Mucosa of stomach (tissue), 1 donor: Measurements from ENCODE around the gene LEAP2.

Source experiments
- H3K27me3 ChIP-seq: one replicate; pipeline ENCODE4 v1.7.0; 2013; ENCODE audit warnings: mild to moderate bottlenecking, low read length; ENCODE audit not compliant: control insufficient read depth, insufficient read depth
- H3K36me3 ChIP-seq: one replicate; pipeline ENCODE4 v1.7.0; 2013; ENCODE audit warnings: low read length; ENCODE audit not compliant: control insufficient read depth, insufficient read depth
- H3K4me1 ChIP-seq: one replicate; pipeline ENCODE4 v1.7.0; 2013; ENCODE audit warnings: mild to moderate bottlenecking, low read length; ENCODE audit not compliant: control insufficient read depth, insufficient read depth
- H3K4me3 ChIP-seq: one replicate; pipeline ENCODE4 v1.7.0; 2013; ENCODE audit warnings: low read length
- H3K9ac ChIP-seq: one replicate; pipeline ENCODE4 v1.7.0; 2013; ENCODE audit warnings: mild to moderate bottlenecking, low read length, moderate library complexity
- H3K9me3 ChIP-seq: one replicate; pipeline ENCODE4 v1.7.0; 2013; ENCODE audit warnings: mild to moderate bottlenecking, low read length, moderate library complexity; ENCODE audit not compliant: control insufficient read depth
- donor health status: Pancreatic carcinoma.

Gene LEAP2

GRCh38 chr5:132871459-132872284, 1.8 kb upstream of the LEAP2 start:
- Histone ChIP-seq H3K4me3 (no peak overlapping the region), H3K9me3 (no peaks in the 10 kb centered on the region), H3K36me3 (no peaks in the 10 kb centered on the region), H3K9ac (no peak overlapping the region), H3K4me1 (peaks cover 27% of the 10 kb centered on the region), H3K27me3 (no peaks in the 10 kb centered on the region)

DNA sequence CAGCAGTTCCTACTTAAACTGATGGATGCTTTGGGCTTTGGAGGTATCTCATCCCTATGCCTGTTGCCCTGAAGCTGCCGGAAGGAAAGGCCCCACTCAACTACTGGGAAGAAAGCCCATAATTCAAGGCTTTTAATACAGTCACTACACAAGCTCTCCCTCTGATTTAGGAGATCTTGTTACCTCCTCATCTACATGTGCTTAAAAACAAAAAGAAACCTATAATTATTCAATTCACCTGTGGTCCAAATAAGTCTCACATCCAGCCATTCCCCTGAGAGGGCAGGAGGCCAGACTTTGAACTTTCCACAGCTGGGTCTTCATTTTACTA, 715 bp upstream of the LEAP2 start:
- peaks cover 22% of the 10 kb centered on the region for H3K4me1 ChIP-seq

GRCh38 chr5:132873930-132874271, 433 bp downstream of the LEAP2 start:
- no peak overlapping the region for H3K4me3 ChIP-seq
- no peak overlapping the region for H3K9ac ChIP-seq
- H3K36me3 ChIP-seq: no peaks in the 10 kb centered on the region
- no peaks in the 10 kb centered on the region for H3K9me3 ChIP-seq
- peaks cover 28% of the 10 kb centered on the region for H3K4me1 ChIP-seq
- H3K27me3 ChIP-seq: no peaks in the 10 kb centered on the region

More for the DNA sequence above, 715 bp upstream of the LEAP2 start:
- H3K4me3 ChIP-seq: no peak overlapping the region
- no peak overlapping the region for H3K9ac ChIP-seq
- H3K27me3 ChIP-seq: no peaks in the 10 kb centered on the region
- no peaks in the 10 kb centered on the region for H3K36me3 ChIP-seq
- no peaks in the 10 kb centered on the region for H3K9me3 ChIP-seq

DNA sequence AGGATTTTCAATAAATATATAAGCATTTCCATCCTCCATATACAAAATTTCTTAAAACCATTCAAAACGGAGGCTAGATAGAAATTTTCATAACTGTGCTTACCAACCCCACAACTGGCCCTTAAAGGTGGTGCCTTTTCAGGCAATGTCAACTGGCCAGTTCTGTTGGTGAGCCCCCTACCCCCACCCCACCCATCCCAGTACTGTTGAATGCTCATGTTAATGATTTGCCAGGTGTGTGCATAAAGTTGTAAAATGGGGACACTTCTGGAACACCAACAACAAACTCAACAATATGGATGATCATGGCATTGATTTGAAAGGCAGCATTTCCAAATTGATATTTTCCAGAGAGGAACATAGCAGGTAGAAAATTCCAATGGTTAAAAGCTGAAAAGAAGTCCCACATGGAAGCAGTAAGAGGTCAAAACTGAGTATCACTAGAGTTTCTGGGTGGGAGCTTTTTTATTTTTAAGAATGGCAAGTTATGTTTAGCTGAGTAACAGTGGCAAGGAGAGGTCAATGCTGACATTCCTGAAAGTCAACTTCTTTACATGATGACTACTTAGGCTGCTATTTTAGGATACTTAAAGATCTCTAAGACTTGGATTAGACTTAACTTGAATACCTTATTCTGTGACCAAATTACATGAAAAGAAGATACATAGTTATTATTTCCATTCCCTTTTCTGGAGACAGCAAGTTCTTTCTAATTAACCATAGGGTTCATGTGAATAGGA, 2.7 kb downstream of the LEAP2 start:
- H3K36me3 ChIP-seq: no peaks in the 10 kb centered on the region
- H3K9me3 ChIP-seq: no peaks in the 10 kb centered on the region
- peaks cover 28% of the 10 kb centered on the region for H3K4me1 ChIP-seq
- no peak overlapping the region for H3K4me3 ChIP-seq
- no peaks in the 10 kb centered on the region for H3K27me3 ChIP-seq
- no peak overlapping the region for H3K9ac ChIP-seq

GRCh38 chr5:132877466-132877865, 4.0 kb downstream of the LEAP2 start:
- Histone ChIP-seq H3K27me3 (no peaks in the 10 kb centered on the region), H3K9me3 (no peaks in the 10 kb centered on the region), H3K4me3 (no peak overlapping the region), H3K4me1 (peaks cover 23% of the 10 kb centered on the region), H3K36me3 (no peaks in the 10 kb centered on the region), H3K9ac (no peak overlapping the region)

GRCh38 chr5:132877938-132878337, 4.5 kb downstream of the LEAP2 start:
- Histone ChIP-seq H3K27me3 (no peaks in the 10 kb centered on the region), H3K9ac (no peak overlapping the region), H3K36me3 (no peaks in the 10 kb centered on the region), H3K9me3 (no peaks in the 10 kb centered on the region), H3K4me3 (no peak overlapping the region), H3K4me1 (peaks cover 18% of the 10 kb centered on the region)

- no peaks in the 10 kb centered on the region for H3K36me3 ChIP-seq
- H3K9ac ChIP-seq: no peak overlapping the region
Measured at GRCh38 chr5:132883261-132883834, 9.9 kb downstream of the LEAP2 start.

DNA sequence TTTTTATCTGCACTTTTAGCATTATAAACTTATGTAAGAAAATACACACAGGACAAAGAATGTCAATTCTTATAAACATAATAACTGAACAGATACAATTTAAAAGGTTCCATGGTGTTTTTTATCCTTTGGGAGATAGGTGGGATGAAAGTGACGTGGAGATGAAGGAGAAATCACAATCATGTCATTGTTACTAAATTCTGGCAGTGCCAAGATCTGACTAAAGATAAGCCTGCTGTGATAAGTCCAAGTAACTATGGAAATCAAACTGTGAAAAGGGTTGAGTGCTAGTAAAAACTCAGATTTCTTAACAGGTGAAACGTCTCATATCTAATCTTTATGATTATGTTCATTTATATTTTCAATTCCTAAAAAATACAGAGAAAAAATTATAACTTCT, 11.1 kb downstream of the LEAP2 start:
- Histone ChIP-seq H3K9me3 (no peaks in the 10 kb centered on the region), H3K9ac (no peak overlapping the region), H3K36me3 (no peaks in the 10 kb centered on the region), H3K4me1 (no peaks in the 10 kb centered on the region), H3K27me3 (no peaks in the 10 kb centered on the region), H3K4me3 (no peak overlapping the region)

More at GRCh38 chr5:132883261-132883834, 9.9 kb downstream of the LEAP2 start:
- H3K9me3 ChIP-seq: no peaks in the 10 kb centered on the region
- no peaks in the 10 kb centered on the region for H3K27me3 ChIP-seq
- no peak overlapping the region for H3K4me3 ChIP-seq
- no peaks in the 10 kb centered on the region for H3K4me1 ChIP-seq

DNA sequence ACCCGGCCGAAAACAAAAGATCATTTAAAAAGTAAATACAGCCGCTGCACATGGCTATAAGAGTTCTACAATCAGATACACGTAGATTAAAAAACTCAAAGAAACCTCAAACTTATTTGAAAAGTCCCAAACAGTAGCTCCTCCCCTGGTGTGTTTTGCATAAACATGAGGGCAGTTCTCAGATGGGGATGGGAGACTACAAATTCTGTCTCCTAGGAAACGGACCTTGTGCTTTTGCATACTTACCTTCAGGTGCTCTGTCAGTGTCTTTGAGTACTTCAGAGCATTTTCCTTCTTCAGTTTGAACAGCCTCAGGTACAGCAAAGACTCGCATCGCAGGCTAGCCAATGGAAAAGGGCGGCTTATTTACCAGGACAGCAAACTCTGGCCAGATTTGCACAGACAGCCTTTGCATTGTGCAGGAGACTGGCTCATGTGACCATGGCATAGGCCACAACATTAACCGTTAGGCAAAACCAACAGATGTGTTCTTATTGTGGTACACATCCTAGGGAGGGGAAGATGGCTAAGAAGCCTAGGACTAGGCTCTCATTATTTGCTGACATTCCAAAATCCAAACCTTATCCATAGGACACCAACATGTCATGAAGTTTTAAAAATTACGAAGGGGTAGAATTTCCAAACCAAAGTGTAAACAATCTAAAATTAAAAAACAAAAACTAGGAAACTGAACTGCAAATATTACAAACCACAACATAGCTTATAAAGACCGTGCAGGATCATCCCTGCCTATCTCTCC, 12.8 kb downstream of the LEAP2 start:
- Histone ChIP-seq H3K27me3 (no peaks in the 10 kb centered on the region), H3K36me3 (no peaks in the 10 kb centered on the region), H3K9ac (no peak overlapping the region), H3K9me3 (no peaks in the 10 kb centered on the region), H3K4me3 (no peak overlapping the region), H3K4me1 (no peaks in the 10 kb centered on the region)

- H3K9me3 ChIP-seq: no peaks in the 10 kb centered on the region
- no peak overlapping the region for H3K9ac ChIP-seq
- H3K4me1 ChIP-seq: no peaks in the 10 kb centered on the region
- H3K27me3 ChIP-seq: no peaks in the 10 kb centered on the region
- no peak overlapping the region for H3K4me3 ChIP-seq
- H3K36me3 ChIP-seq: peaks cover 3% of the 10 kb centered on the region
Measured at GRCh38 chr5:132887283-132887682, 13.8 kb downstream of the LEAP2 start.

GRCh38 chr5:132889501-132889900, 16.0 kb downstream of the LEAP2 start:
- H3K4me1 ChIP-seq: no peaks in the 10 kb centered on the region
- H3K27me3 ChIP-seq: no peaks in the 10 kb centered on the region
- peaks cover 3% of the 10 kb centered on the region for H3K36me3 ChIP-seq
- H3K4me3 ChIP-seq: no peak overlapping the region
- H3K9ac ChIP-seq: no peak overlapping the region
- no peaks in the 10 kb centered on the region for H3K9me3 ChIP-seq

- Histone ChIP-seq H3K4me1 (no peaks in the 10 kb centered on the region), H3K9me3 (no peaks in the 10 kb centered on the region), H3K4me3 (no peak overlapping the region), H3K36me3 (peaks cover 3% of the 10 kb centered on the region), H3K9ac (no peak overlapping the region), H3K27me3 (no peaks in the 10 kb centered on the region)
Measured at GRCh38 chr5:132890817-132891216, 17.3 kb downstream of the LEAP2 start.
